ENCODE results near the gene LIF.
"Not testable (repeated sequence)": the region's sequence is repeated elsewhere in the genome, so short reads cannot be mapped to it uniquely, and the experiment has no call there.

The LIF gene

GRCh38 chr22:30240541-30241417, 5.8 kb downstream of the LIF start:
- no peak for DNase-seq

- no peak for DNase-seq
These were observed 6.8 kb downstream of the LIF start for GRCh38 chr22:30239488-30240405.

- DNase-seq: no peak
These were observed 7.7 kb downstream of the LIF start for GRCh38 chr22:30238661-30239487.

- no peak for DNase-seq
These were observed 8.4 kb downstream of the LIF start for GRCh38 chr22:30238136-30238535.

- no peak for DNase-seq
These were observed 9.7 kb downstream of the LIF start for GRCh38 chr22:30236875-30237274.

GRCh38 chr22:30235687-30236170, 10.8 kb downstream of the LIF start:
- DNase-seq: no peak

- no peak for DNase-seq
These were observed 11.6 kb downstream of the LIF start for GRCh38 chr22:30234786-30235470.

GRCh38 chr22:30234325-30234724, 12.2 kb downstream of the LIF start:
- DNase-seq: not testable (repeated sequence)

- DNase-seq: no peak
These were observed 13.0 kb downstream of the LIF start for GRCh38 chr22:30233582-30233981.

GRCh38 chr22:30232716-30233218, 13.8 kb downstream of the LIF start:
- DNase-seq: no peak

- DNase-seq: no peak
These were observed 15.6 kb downstream of the LIF start for GRCh38 chr22:30230787-30231461.

GRCh38 chr22:30230330-30230729, 16.2 kb downstream of the LIF start:
- DNase-seq: no peak

GRCh38 chr22:30228509-30229359, 17.8 kb downstream of the LIF start:
- no peak for DNase-seq

- DNase-seq: no peak
These were observed 18.9 kb downstream of the LIF start for GRCh38 chr22:30227438-30228228.

GRCh38 chr22:30226192-30226832, 20.2 kb downstream of the LIF start:
- no peak for DNase-seq

- no peak for DNase-seq
These were observed 21.2 kb downstream of the LIF start for GRCh38 chr22:30225220-30225927.

GRCh38 chr22:30224161-30224857, 22.2 kb downstream of the LIF start:
- no peak for DNase-seq

- DNase-seq: no peak
These were observed 23.3 kb downstream of the LIF start for GRCh38 chr22:30223303-30223702.
